Fibroblast of lung (primary cell): ENCODE results near the gene CEACAM7.

Experiments
- CTCF ChIP-seq, 2 donors: IDR thresholded peaks in 1 of 2; conservative IDR thresholded peaks in 1 of 2; 1 replicate in 1 of 2; 2 replicates in 1 of 2; pipeline ENCODE4 v1.5.1; 2011 to 2012; ENCODE audit warnings: low read length in 2 of 2, control low read depth in 1 of 2, inconsistent platforms in 1 of 2, low read depth in 1 of 2, mild to moderate bottlenecking in 1 of 2
- EZH2 ChIP-seq: IDR thresholded peaks from 2 replicates; pipeline ENCODE4 v1.5.1; 2012; ENCODE audit warnings: low read length, control low read depth, mild to moderate bottlenecking; ENCODE audit errors: missing control alignments

- no peak for TF ChIP-seq EZH2
- TF ChIP-seq CTCF (conservative IDR thresholded peaks at IDR 0.05 in 1 of 2, IDR thresholded peaks at IDR 0.05 in 1 of 2; ENCODE audit: low read depth in 1 of 2, low read length in 2 of 2) = no peak
These were observed 14.1 kb upstream of the CEACAM7 start for GRCh38 chr19:41702171-41702651.
